WTC11 (cell line): ENCODE results near the gene CDKN3. TPM values are rescaled to one million over a fixed set of nuclear protein-coding genes. Genes with fewer than 3 reads are reported as not detected.

ENCODE experiments used
- ATAC-seq: fragments of 200-7000 bp; cut with Tn5 transposase; 2 replicates; pipeline ENCODE4 v1.10.0; 2021; ENCODE audit warnings: mild to moderate bottlenecking, moderate library complexity
- CTCF ChIA-PET: fragments of 300-600 bp; sonication (Branson Sonifier 250); formaldehyde crosslinking; loops from one replicate; lab custom pipeline; 2021; ENCODE audit warnings: antibody characterized with exemption; lab: Charles Lee
- POLR2A ChIA-PET: fragments of 350-600 bp; sonication (Branson Sonifier 250); formaldehyde crosslinking; loops from one replicate; lab custom pipeline; 2021; ENCODE audit warnings: antibody characterized with exemption; lab: Charles Lee
- DNase-seq: peaks from one replicate; pipeline ENCODE4 v3.0.0; 2021; ENCODE audit warnings: low spot score
- H3K27ac Mint-ChIP-seq: 2 replicates; pipeline ENCODE4 v1.8.0; 2021; ENCODE audit warnings: mixed read lengths
- H3K27me3 Mint-ChIP-seq: 2 replicates; pipeline ENCODE4 v1.8.0; 2021; ENCODE audit warnings: low read depth, mild to moderate bottlenecking, moderate library complexity, mixed read lengths
- H3K36me3 Mint-ChIP-seq: 2 replicates; pipeline ENCODE4 v1.8.0; 2021; ENCODE audit warnings: mixed read lengths
- H3K4me1 Mint-ChIP-seq: 2 replicates; pipeline ENCODE4 v1.8.0; 2022; ENCODE audit warnings: mixed read lengths
- H3K4me3 Mint-ChIP-seq: 2 replicates; pipeline ENCODE4 v1.8.0; 2021; ENCODE audit warnings: mild to moderate bottlenecking, moderate library complexity, mixed read lengths
- H3K9me3 Mint-ChIP-seq: 2 replicates; pipeline ENCODE4 v1.8.0; 2021; ENCODE audit warnings: mixed read lengths
- AR ChIP-seq: fragments of 250-450 bp; sonication (Bioruptor Pico); IDR thresholded peaks from 2 replicates; pipeline ENCODE4 v1.9.0; 2021; ENCODE audit warnings: mild to moderate bottlenecking
- ERG ChIP-seq: fragments of 250-450 bp; sonication (Bioruptor Pico); IDR thresholded peaks from 2 replicates; pipeline ENCODE4 v1.8.0; 2021; ENCODE audit warnings: mild to moderate bottlenecking
- FOXP1 ChIP-seq: sonication (generic); formaldehyde crosslinking; IDR thresholded peaks from 2 replicates; pipeline ENCODE4 v1.8.0; 2022; ENCODE audit warnings: missing genetic modification reagents, mild to moderate bottlenecking, moderate library complexity, borderline replicate concordance
- FOXP4 ChIP-seq: sonication (generic); formaldehyde crosslinking; IDR thresholded peaks from 2 replicates; pipeline ENCODE4 v1.8.0; 2022; ENCODE audit warnings: mild to moderate bottlenecking, missing genetic modification reagents
- GABPB1 ChIP-seq: sonication (generic); formaldehyde crosslinking; IDR thresholded peaks from 2 replicates; pipeline ENCODE4 v1.8.1; 2023; ENCODE audit warnings: mild to moderate bottlenecking, missing genetic modification reagents
- SMAD4 ChIP-seq: sonication (generic); formaldehyde crosslinking; IDR thresholded peaks from 2 replicates; pipeline ENCODE4 v1.8.0; 2022; ENCODE audit warnings: mild to moderate bottlenecking, missing genetic modification reagents
- SP1 ChIP-seq: sonication (generic); formaldehyde crosslinking; conservative IDR thresholded peaks from 2 replicates; pipeline ENCODE4 v1.8.1; 2022; ENCODE audit warnings: missing genetic modification reagents
- ZNF219 ChIP-seq: sonication (generic); formaldehyde crosslinking; IDR thresholded peaks from 2 replicates; pipeline ENCODE4 v1.8.0; 2023; ENCODE audit warnings: missing genetic modification reagents, mild to moderate bottlenecking, borderline replicate concordance
- ZNF232 ChIP-seq: sonication (generic); formaldehyde crosslinking; IDR thresholded peaks from 2 replicates; pipeline ENCODE4 v1.8.0; 2022; ENCODE audit warnings: mild to moderate bottlenecking, missing genetic modification reagents
- ZNF263 ChIP-seq: sonication (generic); formaldehyde crosslinking; IDR thresholded peaks from 2 replicates; pipeline ENCODE4 v1.8.1; 2022; ENCODE audit warnings: low read depth, mild to moderate bottlenecking, moderate library complexity, missing genetic modification reagents
- ZNF281 ChIP-seq: sonication (generic); formaldehyde crosslinking; IDR thresholded peaks from 2 replicates; pipeline ENCODE4 v1.8.0; 2023; ENCODE audit warnings: mild to moderate bottlenecking, missing genetic modification reagents
- ZNF396 ChIP-seq: fragments of 250-450 bp; sonication (Bioruptor Pico); IDR thresholded peaks from 2 replicates; pipeline ENCODE4 v1.8.0; 2021; ENCODE audit warnings: mild to moderate bottlenecking, moderate library complexity, borderline replicate concordance
- ZNF512 ChIP-seq: sonication (generic); formaldehyde crosslinking; IDR thresholded peaks from 2 replicates; pipeline ENCODE4 v1.8.1; 2022; ENCODE audit warnings: missing genetic modification reagents, borderline replicate concordance
- ZNF532 ChIP-seq: fragments of 250-450 bp; sonication (Bioruptor Pico); IDR thresholded peaks from 2 replicates; pipeline ENCODE4 v1.9.0; 2021; ENCODE audit warnings: mild to moderate bottlenecking, borderline replicate concordance
- total RNA-seq: library from RNA; stranded (reverse); gene quantifications from 3 replicates; pipeline ENCODE4 v1.2.3, GENCODE V29; 2021

Gene CDKN3
- total RNA-seq, 1 experiment from 2014 or later, result 55.4 TPM

- peaks cover 8% of the 10 kb centered on the region; the same call in 1 of the 2 replicates for H3K4me1 Mint-ChIP-seq
- H3K27ac Mint-ChIP-seq, result no peak overlapping the region
- H3K36me3 Mint-ChIP-seq, result no peaks in the 10 kb centered on the region
- TF ChIP-seq ZNF281 (CRISPR knock-in tag), result no peak
- TF ChIP-seq GABPB1 (CRISPR knock-in tag), result peak; percentile 81
- ATAC-seq (no peak), DNase-seq (no peak)
- ChIA-PET CTCF (interaction anchor here (0.8 kb wide), 1 partner anchor 46 kb away, joined by 5 read pairs; no protein-coding TSS in a partner anchor), POLR2A (no interaction called here)
- peaks cover 5% of the 10 kb centered on the region for H3K27me3 Mint-ChIP-seq
- no peak overlapping the region for H3K4me3 Mint-ChIP-seq
- H3K9me3 Mint-ChIP-seq, result 0 out of 2 replicates have a peak, but pooled peaks cover 7% of the 10 kb centered on the region
Measured at GRCh38 chr14:54447231-54447692, 50.5 kb downstream of the CDKN3 start.

GRCh38 chr14:54450535-54450934 is 53.7 kb downstream of the CDKN3 start:
- no peaks in the 10 kb centered on the region for H3K9me3 Mint-ChIP-seq
- H3K27ac Mint-ChIP-seq, result no peak overlapping the region
- H3K27me3 Mint-ChIP-seq, result peaks cover 3% of the 10 kb centered on the region
- H3K4me1 Mint-ChIP-seq, result peaks cover 8% of the 10 kb centered on the region; the same call in 1 of the 2 replicates
- H3K36me3 Mint-ChIP-seq, result no peaks in the 10 kb centered on the region
- ChIA-PET POLR2A (no interaction called here), CTCF (no interaction called here)
- DNase-seq, result no peak
- no peak for ATAC-seq
- no peak overlapping the region for H3K4me3 Mint-ChIP-seq
- TF ChIP-seq SMAD4 (no peak), ZNF396 (CRISPR knock-in tag) (no peak), ZNF532 (no peak), SP1 (CRISPR knock-in tag) (no peak), ZNF219 (CRISPR knock-in tag) (no peak), ERG (CRISPR knock-in tag) (no peak), ZNF512 (CRISPR knock-in tag) (no peak), FOXP4 (CRISPR knock-in tag) (no peak), ZNF281 (CRISPR knock-in tag) (no peak), AR (CRISPR knock-in tag) (no peak), ZNF232 (CRISPR knock-in tag) (no peak), ZNF263 (CRISPR knock-in tag) (no peak), FOXP1 (CRISPR knock-in tag) (no peak)
